Smooth muscle cell (in vitro differentiated cells): ENCODE results near the gene CNNM3. TPM values are rescaled to one million over a fixed set of nuclear protein-coding genes. Genes with fewer than 3 reads are reported as not detected.
"Not testable (repeated sequence)": the region's sequence is repeated elsewhere in the genome, so short reads cannot be mapped to it uniquely, and the experiment has no call there.

Experiments
- DNase-seq: peaks from one replicate; lab custom pipeline; 2025; ENCODE audit not compliant: unreplicated experiment; lab: John Stamatoyannopoulos, UW
- H2AFZ ChIP-seq: fragments of 200-600 bp; sonication (generic); 2 replicates; pipeline ENCODE4 v1.6.0; 2016; ENCODE audit warnings: antibody characterized with exemption, low read depth, mild to moderate bottlenecking
- H3F3A ChIP-seq: fragments of 200-600 bp; sonication (generic); 2 replicates; pipeline ENCODE4 v1.6.0; 2017; ENCODE audit warnings: antibody characterized with exemption, low read depth
- H3K27ac ChIP-seq: fragments of 200-600 bp; sonication (generic); 2 replicates; pipeline ENCODE4 v1.5.1; 2016; ENCODE audit warnings: low read depth, mild to moderate bottlenecking
- H3K27me3 ChIP-seq: fragments of 200-600 bp; sonication (generic); 2 replicates; pipeline ENCODE4 v1.6.1; 2016; ENCODE audit warnings: low read depth, mild to moderate bottlenecking
- H3K36me3 ChIP-seq: fragments of 200-600 bp; sonication (generic); 2 replicates; pipeline ENCODE4 v1.5.1; 2016; ENCODE audit warnings: low read depth
- H3K4me1 ChIP-seq: fragments of 200-600 bp; sonication (generic); 2 replicates; pipeline ENCODE4 v1.5.1; 2016; ENCODE audit warnings: low read depth
- H3K4me2 ChIP-seq: fragments of 200-600 bp; sonication (generic); 2 replicates; pipeline ENCODE4 v1.6.0; 2016; ENCODE audit warnings: mild to moderate bottlenecking
- H3K4me3 ChIP-seq: fragments of 200-600 bp; sonication (generic); 2 replicates; pipeline ENCODE4 v1.5.1; 2016; ENCODE audit warnings: mild to moderate bottlenecking
- H3K79me2 ChIP-seq: fragments of 200-600 bp; sonication (generic); 2 replicates; pipeline ENCODE4 v1.6.0; 2016; ENCODE audit warnings: low read depth, mild to moderate bottlenecking
- H3K9ac ChIP-seq: fragments of 200-600 bp; sonication (generic); 2 replicates; pipeline ENCODE4 v1.6.0; 2016; ENCODE audit warnings: low read depth
- H3K9me3 ChIP-seq: fragments of 200-600 bp; sonication (generic); replicated peaks from 2 replicates; pipeline ENCODE4 v1.5.1; 2016; ENCODE audit warnings: low read depth
- H4K20me1 ChIP-seq: fragments of 200-600 bp; sonication (generic); 2 replicates; pipeline ENCODE4 v1.6.0; 2016; ENCODE audit warnings: low read depth
- CTCF ChIP-seq: fragments of 200-600 bp; sonication (generic); IDR thresholded peaks from 2 replicates; pipeline ENCODE4 v1.5.1; 2017; ENCODE audit warnings: borderline replicate concordance, mild to moderate bottlenecking, antibody characterized with exemption; ENCODE audit not compliant: insufficient read depth, poor library complexity, severe bottlenecking
- WGBS: methylation state at CpG from one replicate; pipeline ENCODE4 v1.1.7; 2016; ENCODE audit warnings: low lambda C conversion rate; 5-methylcytosine and 5-hydroxymethylcytosine counted together
- polyA plus RNA-seq: library from polyadenylated mRNA; unstranded; fragments of >200 nt; fragmentation: Nextera tagmentation; extraction: Ambion mirVana; gene quantifications from 2 replicates; pipeline ENCODE4 v1.2.1, GENCODE V29; 2016
- total RNA-seq: library from RNA; depleted of rRNA; stranded (reverse); fragments of >200 nt; gene quantifications from 2 replicates; pipeline ENCODE4 v1.2.3, GENCODE V29; 2014

The CNNM3 gene
- total and polyA plus RNA-seq, 2 experiments from 2014 or later: 3.2 to 4.8 TPM

- DNase-seq: no peak
- H3K4me1 ChIP-seq: peaks cover 3% of the 10 kb centered on the region
- H3K79me2 ChIP-seq: no peaks in the 10 kb centered on the region
- H3K4me2 ChIP-seq: no peak overlapping the region
- no peak overlapping the region for H2AFZ ChIP-seq
- no peak overlapping the region for H3K4me3 ChIP-seq
- H3K27me3 ChIP-seq: no peaks in the 10 kb centered on the region
- H4K20me1 ChIP-seq: no peaks in the 10 kb centered on the region
- H3K36me3 ChIP-seq: no peaks in the 10 kb centered on the region
- H3K27ac ChIP-seq: no peak overlapping the region
- H3K9ac ChIP-seq: no peak overlapping the region
- H3F3A ChIP-seq: no peaks in the 10 kb centered on the region
- no peak for TF ChIP-seq CTCF
- no peaks in the 10 kb centered on the region for H3K9me3 ChIP-seq
Measured at GRCh38 chr2:96804986-96805385, 11.1 kb upstream of the CNNM3 start.

- not testable (repeated sequence) for H3K4me2 ChIP-seq, H3K9ac ChIP-seq, H3K4me3 ChIP-seq, H3K36me3 ChIP-seq, DNase-seq, H3K4me1 ChIP-seq, H3K27ac ChIP-seq, H3F3A ChIP-seq, H4K20me1 ChIP-seq, H3K27me3 ChIP-seq, H3K9me3 ChIP-seq, H3K79me2 ChIP-seq, H2AFZ ChIP-seq
- 91% methylated on average over 3 of the region's 20 CpGs for WGBS
Measured at GRCh38 chr2:96805946-96806345, 10.1 kb upstream of the CNNM3 start.

GRCh38 chr2:96806468-96807126, 9.5 kb upstream of the CNNM3 start:
- no peak overlapping the region for H3K9ac ChIP-seq
- no peaks in the 10 kb centered on the region for H3K36me3 ChIP-seq
- H3K4me2 ChIP-seq: no peak overlapping the region
- no peaks in the 10 kb centered on the region for H4K20me1 ChIP-seq
- WGBS: 97% methylated on average over 23 of the region's 23 CpGs
- H3K79me2 ChIP-seq: no peaks in the 10 kb centered on the region
- no peak for TF ChIP-seq CTCF
- no peaks in the 10 kb centered on the region for H3F3A ChIP-seq
- no peak overlapping the region for H3K4me3 ChIP-seq
- no peaks in the 10 kb centered on the region for H3K9me3 ChIP-seq
- DNase-seq: no peak
- H3K4me1 ChIP-seq: peaks cover 3% of the 10 kb centered on the region
- H3K27me3 ChIP-seq: no peaks in the 10 kb centered on the region
- H2AFZ ChIP-seq: no peak overlapping the region
- H3K27ac ChIP-seq: no peak overlapping the region

GRCh38 chr2:96807127-96807471, 9.0 kb upstream of the CNNM3 start:
- no peaks in the 10 kb centered on the region for H4K20me1 ChIP-seq
- H3K79me2 ChIP-seq: no peaks in the 10 kb centered on the region
- no peak overlapping the region for H3K9ac ChIP-seq
- H3K27ac ChIP-seq: no peak overlapping the region
- no peaks in the 10 kb centered on the region for H3K36me3 ChIP-seq
- H3K4me2 ChIP-seq: no peak overlapping the region
- H3F3A ChIP-seq: no peaks in the 10 kb centered on the region
- peaks cover 3% of the 10 kb centered on the region for H3K4me1 ChIP-seq
- no peaks in the 10 kb centered on the region for H3K9me3 ChIP-seq
- no peak for DNase-seq
- H2AFZ ChIP-seq: no peak overlapping the region
- no peak overlapping the region for H3K4me3 ChIP-seq
- no peaks in the 10 kb centered on the region for H3K27me3 ChIP-seq
- WGBS: 92% methylated on average over 10 of the region's 10 CpGs
- no peak for TF ChIP-seq CTCF
